HG03558 (cell line): Measurements from ENCODE around the gene XPNPEP2.

Experiments
- ATAC-seq: cut with Tn5 transposase; IDR thresholded peaks from one replicate; pipeline ENCODE4 v1.9.1; 2021; ENCODE audit warnings: moderate number of reproducible peaks; ENCODE audit not compliant: unreplicated experiment; ENCODE audit errors: extremely low read depth

The XPNPEP2 gene

DNA sequence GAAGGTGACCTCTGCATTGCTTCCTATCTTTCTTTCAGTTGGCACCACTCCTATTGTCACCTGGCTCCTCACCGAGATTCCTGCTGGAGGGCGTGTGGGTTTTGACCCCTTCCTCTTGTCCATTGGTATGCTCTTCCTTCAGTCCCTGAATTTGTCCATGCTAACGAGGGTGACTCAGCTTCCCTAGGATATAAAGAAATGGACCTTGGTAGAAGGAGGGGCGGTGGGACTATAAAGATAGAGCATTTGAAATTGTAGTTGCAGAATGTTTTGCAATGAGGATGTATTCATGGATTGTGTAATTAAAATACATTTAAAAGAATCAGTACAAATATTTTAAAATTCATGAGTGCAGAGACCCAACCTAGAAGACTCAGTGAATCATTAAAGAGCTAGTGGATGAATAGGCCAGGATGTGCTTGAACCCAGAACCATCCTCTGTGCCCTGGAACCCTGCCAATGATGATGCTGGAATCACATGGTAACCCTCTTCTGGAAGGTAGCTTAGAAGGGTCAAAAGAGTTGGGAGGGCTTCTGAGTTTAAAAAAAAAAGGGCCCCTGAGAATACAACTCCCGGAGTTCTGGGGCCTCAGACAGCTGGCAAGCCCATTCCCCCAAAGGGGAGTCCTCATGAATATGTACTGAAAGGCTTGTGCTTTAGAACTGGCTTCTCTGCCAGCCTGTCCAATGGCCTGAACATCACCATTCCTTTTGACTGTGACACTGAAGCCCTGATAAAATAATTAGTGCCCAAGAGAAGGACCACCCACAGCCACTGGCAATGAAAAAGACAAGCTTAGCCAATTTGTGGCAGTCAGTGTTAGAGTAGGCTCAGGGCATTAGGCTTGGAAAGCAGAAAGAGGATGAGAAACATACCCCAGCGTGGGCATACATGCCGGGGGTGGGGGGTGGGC lies 8.0 kb downstream of the XPNPEP2 start:
- ATAC-seq, result no peak

DNA sequence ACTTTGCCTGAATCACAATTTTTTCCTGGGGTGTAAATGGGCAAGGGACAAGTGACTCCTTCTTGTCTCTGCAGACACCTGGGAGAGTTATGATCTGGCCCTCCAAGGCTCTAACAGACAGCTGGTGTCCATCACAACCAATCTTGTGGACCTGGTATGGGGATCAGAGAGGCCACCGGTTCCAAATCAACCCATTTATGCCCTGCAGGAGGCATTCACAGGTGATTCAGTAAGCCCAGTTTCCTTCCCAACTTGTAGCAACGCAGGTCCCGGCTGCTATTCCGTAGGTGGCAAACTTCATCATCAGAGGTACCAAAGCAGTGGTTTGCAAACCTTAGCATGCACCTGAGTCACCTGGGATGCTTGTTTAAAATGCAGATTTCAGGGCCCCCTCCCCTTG lies 8.8 kb downstream of the XPNPEP2 start:
- no peak for ATAC-seq

DNA sequence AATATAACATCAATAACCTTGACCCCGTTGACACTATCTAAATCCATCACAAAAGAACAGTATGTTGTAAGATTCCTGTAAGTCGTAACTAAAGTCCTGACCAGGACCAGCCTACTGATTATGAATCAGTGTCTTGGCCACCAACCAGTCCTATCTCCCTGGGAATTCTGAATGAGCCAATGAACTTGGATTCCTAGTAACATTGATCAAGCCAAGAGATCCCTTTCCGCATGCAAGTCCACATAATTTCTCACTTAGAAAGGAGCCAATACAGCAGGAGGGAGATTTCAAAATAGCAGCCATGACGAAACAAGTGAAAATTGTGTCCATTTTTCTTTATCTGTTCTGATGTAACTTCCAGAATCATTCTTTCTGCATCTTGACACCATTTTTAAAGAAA lies 9.5 kb downstream of the XPNPEP2 start:
- ATAC-seq, result no peak

GRCh38 chrX:129749069-129749468 lies 10.3 kb downstream of the XPNPEP2 start:
- ATAC-seq, result no peak

DNA sequence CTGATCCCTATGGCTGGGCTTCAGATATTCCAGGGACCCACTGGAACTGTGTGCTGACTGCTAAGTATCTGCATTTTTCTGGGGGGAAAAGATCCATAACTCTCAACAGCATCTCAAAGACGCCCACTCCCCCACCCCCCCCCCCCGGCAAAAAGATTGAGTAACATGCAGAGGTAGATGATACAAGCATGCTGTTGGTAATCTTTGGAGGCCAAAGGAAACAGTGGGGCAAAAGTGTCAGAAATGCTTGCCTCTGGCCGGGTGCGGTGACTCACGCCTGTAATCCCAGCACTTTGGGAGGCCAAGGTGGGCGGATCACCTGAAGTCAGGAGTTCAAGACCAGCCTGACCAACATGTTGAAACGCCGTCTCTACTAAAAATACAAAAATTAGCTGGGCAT lies 12.2 kb downstream of the XPNPEP2 start:
- no peak for ATAC-seq

DNA sequence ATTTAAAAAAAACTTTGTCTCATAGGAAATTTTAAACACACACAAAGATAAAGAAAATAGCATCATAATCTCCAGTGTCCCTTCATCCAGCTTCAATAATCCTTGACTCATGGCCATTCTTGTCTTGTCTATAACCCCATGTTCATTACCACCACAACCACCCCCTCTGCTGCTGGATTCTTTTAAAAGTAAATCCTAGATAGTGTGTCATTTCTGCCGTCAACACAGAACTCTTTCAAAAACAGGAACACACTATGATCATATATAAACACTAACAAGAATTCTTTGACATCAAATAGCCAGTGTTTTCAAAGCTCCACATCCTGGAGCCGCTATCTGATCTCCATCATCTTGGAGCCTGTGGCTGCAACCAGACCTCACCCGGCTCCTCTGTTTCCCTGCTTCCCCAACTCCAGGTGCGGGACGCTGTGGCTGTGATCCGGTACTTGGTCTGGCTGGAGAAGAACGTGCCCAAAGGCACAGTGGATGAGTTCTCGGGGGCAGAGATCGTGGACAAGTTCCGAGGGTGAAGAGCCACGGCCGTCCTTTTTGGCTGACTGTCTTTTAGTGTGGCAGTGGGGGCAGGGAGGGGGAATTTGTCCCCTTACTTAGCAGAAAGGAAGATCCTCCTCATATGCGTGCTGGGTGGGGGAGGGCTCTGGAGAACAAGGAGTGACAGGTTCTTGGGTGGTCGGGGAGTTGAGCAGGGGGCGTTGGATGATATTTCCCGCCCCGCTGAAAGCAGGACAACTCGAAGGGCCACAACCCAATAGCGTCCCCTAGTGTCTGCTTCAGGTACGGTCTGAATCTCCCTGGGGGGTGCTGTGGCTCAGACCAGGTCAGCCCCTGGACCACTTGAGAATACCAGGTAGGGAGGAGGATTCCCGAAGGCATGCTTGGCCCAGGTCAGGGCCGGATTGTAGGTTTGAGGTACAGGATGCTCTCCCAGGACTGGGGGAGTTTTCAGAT lies 15.6 kb downstream of the XPNPEP2 start:
- no peak for ATAC-seq

- no peak for ATAC-seq
Measured at GRCh38 chrX:129755779-129756650, 17.2 kb downstream of the XPNPEP2 start.

DNA sequence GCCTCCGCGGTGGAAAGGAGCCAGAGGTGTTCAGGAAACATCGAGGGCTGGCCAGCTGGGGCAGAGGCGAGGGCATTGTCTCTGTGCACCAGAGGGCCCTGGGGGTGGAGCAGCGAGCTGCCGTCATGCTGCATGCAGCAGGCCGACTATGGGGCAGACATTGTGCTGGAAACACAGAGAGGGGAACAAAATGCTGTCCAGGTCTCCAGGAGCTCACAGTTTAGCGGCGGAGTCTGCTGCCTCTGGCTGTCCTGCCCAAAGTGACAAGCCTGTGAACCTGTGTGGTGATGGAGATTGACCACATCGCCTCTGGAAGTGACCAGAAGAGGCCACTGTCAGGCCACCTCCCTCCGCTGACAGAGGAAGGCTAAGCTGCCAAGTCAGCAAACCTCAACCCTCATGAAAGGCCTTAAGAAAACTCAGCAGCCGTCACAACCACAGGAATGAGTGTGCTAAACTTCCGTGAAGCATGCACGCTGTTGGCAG lies 20.8 kb downstream of the XPNPEP2 start:
- no peak for ATAC-seq

DNA sequence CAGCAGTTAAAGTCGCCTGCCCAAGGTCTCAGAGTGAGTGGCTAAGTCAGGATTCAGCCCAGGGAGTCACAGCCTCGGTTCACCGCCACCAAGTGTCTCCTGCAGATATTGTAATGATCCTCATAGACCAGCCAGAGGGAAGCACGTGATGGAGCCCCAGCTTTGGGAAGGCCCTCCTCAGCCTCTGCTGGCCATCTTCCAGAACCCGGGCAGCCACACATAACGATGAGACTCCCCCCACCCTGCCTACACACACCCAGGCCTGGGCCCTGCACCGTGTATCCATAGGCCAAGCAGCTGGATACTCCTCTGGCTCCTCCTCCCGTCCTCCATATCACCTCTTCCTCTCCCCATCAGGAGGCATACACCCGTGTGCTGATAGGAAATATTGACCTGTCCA lies 21.4 kb downstream of the XPNPEP2 start:
- no peak for ATAC-seq

GRCh38 chrX:129760981-129761380 lies 22.2 kb downstream of the XPNPEP2 start:
- no peak for ATAC-seq

GRCh38 chrX:129761596-129761995 lies 22.8 kb downstream of the XPNPEP2 start:
- no peak for ATAC-seq

GRCh38 chrX:129762448-129762847 lies 23.7 kb downstream of the XPNPEP2 start:
- ATAC-seq, result no peak

DNA sequence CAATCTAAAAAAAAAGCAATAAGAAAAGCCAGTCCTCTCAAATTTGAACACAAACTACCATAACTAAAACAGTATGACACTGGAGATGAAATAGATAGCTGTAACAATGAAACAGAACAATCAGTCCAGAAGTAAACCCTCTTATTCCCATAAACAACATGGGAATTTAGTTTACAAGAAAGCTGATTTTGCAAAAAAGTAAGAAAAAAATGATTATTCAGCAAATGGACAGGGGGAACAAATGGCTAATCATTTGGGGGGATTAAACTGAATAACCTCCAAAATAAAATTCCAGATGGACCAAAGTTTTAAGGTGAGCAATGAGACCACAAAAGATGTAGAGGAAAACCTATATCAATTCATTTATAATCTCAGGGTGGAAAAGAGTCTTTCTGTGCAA lies 24.9 kb downstream of the XPNPEP2 start:
- no peak for ATAC-seq

- no peak for ATAC-seq
Measured at GRCh38 chrX:129768186-129768585, 29.4 kb downstream of the XPNPEP2 start.

- no peak for ATAC-seq
Measured at GRCh38 chrX:129768586-129769466, 30.0 kb downstream of the XPNPEP2 start.

GRCh38 chrX:129769467-129770154 lies 30.8 kb downstream of the XPNPEP2 start:
- no peak for ATAC-seq

GRCh38 chrX:129771266-129771995 lies 32.7 kb downstream of the XPNPEP2 start:
- no peak for ATAC-seq
